ENCODE measurements around the gene KLK8.

KLK8 gene

DNA sequence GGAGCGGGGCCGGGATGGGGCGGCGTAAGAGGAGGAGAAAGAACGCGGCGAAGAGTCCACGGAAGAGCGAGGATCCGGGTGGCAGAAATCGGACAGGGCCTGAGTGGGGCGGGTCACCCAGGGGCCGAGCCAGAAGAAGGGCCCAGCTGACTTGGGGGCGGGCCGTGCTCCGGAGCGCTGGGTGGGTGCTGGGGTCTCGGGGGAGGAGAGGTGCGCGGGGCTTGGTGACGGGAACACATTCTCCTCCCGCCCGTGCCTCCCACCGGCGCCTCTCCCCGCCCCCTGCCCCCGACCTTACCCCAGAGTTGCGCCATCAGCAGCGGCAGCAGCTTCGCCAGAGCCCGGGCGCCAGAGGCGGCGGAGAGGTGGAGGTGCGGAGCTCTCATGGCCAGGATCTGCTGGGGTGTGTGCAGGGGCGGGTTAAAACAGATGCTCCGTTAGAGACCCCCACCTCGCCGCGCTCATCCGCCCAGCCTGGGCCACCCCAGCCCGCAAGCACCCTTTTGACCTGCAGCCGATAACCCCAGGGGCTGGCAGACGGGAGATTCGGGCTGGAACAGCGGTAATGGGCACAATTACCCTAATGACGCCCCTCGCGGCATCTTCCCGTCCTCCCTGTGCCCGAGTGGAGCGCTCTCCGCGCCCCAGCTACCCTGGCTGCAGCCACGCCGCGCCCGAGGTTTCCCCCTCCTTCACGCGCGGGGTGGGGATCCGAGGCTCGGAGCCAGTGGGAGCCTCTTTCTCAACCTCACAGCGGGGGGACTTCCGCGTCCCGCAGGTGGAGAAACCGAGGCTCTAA, 17.5 kb upstream of the KLK8 start:
- TF ChIP-seq, protein P1, sequence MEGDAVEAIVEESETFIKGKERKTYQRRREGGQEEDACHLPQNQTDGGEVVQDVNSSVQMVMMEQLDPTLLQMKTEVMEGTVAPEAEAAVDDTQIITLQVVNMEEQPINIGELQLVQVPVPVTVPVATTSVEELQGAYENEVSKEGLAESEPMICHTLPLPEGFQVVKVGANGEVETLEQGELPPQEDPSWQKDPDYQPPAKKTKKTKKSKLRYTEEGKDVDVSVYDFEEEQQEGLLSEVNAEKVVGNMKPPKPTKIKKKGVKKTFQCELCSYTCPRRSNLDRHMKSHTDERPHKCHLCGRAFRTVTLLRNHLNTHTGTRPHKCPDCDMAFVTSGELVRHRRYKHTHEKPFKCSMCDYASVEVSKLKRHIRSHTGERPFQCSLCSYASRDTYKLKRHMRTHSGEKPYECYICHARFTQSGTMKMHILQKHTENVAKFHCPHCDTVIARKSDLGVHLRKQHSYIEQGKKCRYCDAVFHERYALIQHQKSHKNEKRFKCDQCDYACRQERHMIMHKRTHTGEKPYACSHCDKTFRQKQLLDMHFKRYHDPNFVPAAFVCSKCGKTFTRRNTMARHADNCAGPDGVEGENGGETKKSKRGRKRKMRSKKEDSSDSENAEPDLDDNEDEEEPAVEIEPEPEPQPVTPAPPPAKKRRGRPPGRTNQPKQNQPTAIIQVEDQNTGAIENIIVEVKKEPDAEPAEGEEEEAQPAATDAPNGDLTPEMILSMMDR (IDR thresholded peaks at IDR 0.05): no peak
- H3K9me3 ChIP-seq: no peaks in the 10 kb centered on the region
- H3K36me3 ChIP-seq: no peaks in the 10 kb centered on the region
- H3K27me3 ChIP-seq: peaks cover 100% of the 10 kb centered on the region
- no peak overlapping the region for H3K27ac ChIP-seq
- H3K4me3 ChIP-seq (ENCODE audit: low read depth in 1 of 2, low read length in 1 of 2): peak overlapping the region in 1 of 2 experiments; percentile 53
- peaks cover 0 to 10% of the 10 kb centered on the region in 2 experiments for H3K4me1 ChIP-seq (ENCODE audit: control insufficient read depth in 1 of 2, insufficient read depth in 1 of 2, low read depth in 1 of 2, low read length in 1 of 2)

DNA sequence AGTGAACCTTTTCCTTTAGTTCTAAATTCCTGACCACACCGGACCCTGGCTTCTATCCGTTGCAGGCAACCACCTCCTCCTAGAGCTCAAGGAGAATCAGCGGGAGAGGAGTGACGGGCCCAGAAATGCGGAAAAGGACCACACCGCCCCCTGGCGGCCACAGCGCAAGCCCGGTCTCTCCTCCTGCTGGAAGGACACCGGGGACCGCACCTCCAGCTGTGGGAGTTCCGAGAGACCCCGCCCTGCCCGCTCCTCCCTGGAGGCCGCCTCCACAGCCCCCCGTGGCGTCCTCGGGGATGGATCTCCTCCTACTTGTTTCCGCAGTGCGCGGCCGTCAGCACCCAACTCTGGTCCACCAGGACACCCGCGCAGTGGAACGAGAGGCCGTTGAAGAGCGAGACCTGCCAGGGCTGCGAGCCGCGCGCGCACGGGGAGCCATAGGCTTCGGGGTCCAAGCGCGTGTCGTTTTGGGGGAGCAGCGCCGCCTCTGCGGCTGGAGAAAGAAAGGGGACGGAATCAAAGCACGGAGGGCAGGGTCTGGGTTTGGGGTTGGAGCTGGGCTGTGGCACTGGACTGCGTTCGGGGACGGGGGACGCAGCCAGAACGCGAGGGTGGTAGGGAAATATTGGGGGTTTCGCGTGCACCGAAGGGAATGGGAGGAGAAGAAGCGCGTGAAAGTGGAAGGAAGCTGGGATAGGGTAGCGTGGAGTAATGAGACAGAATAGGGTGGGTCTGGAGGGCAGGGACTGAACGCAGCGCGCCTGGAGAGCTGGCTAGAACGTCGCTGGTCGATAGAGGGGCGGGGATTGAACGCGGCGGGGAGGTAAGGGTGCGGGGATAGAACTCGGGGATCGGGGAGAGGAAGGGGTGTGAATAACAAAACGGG, 15.6 kb upstream of the KLK8 start:
- peaks cover 0 to 10% of the 10 kb centered on the region in 2 experiments for H3K4me1 ChIP-seq (ENCODE audit: control insufficient read depth in 1 of 2, insufficient read depth in 1 of 2, low read depth in 1 of 2, low read length in 1 of 2)
- H3K9me3 ChIP-seq: no peaks in the 10 kb centered on the region
- H3K27ac ChIP-seq: no peak overlapping the region
- H3K27me3 ChIP-seq: peaks cover 83% of the 10 kb centered on the region
- H3K36me3 ChIP-seq: no peaks in the 10 kb centered on the region
- TF ChIP-seq, protein P1 (IDR thresholded peaks at IDR 0.05): peak; percentile 35
- no peak overlapping the region for H3K4me3 ChIP-seq (ENCODE audit: low read depth in 1 of 2, low read length in 1 of 2)

DNA sequence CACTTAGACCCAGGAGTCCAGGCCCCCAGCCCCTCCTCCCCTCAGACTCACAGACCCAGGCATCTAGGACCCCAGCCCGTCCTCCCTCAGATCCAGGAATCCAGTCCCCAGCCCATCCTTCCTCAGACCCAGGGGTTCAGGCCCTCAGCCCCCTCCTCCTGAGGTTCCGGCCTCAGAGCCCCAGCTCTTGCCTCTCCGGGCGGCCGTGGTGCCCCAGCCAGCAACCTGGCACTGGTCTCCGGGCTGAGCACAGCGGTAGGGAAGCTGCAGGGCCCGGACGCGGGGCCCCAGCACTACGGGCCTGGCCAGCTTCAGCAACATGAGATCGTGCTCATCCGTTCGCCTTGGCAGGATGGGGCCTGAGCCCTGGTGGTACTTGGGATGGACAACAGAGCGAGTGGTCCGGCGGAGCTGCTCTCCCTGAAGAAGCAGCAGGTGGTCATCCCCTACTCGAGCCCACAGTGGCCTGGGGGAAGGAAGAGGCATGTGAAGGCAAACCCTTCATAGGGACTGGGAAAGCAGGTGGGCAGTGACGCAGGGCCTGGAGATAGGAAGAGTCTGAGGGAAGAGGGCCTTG, 14.4 kb upstream of the KLK8 start:
- no peaks in the 10 kb centered on the region for H3K36me3 ChIP-seq
- H3K27ac ChIP-seq: no peak overlapping the region
- no peak overlapping the region for H3K4me3 ChIP-seq (ENCODE audit: low read depth in 1 of 2, low read length in 1 of 2)
- TF ChIP-seq, protein P1 (IDR thresholded peaks at IDR 0.05): no peak
- H3K4me1 ChIP-seq (ENCODE audit: control insufficient read depth in 1 of 2, insufficient read depth in 1 of 2, low read depth in 1 of 2, low read length in 1 of 2): peaks cover 0 to 10% of the 10 kb centered on the region in 2 experiments
- peaks cover 72% of the 10 kb centered on the region for H3K27me3 ChIP-seq
- H3K9me3 ChIP-seq: no peaks in the 10 kb centered on the region

DNA sequence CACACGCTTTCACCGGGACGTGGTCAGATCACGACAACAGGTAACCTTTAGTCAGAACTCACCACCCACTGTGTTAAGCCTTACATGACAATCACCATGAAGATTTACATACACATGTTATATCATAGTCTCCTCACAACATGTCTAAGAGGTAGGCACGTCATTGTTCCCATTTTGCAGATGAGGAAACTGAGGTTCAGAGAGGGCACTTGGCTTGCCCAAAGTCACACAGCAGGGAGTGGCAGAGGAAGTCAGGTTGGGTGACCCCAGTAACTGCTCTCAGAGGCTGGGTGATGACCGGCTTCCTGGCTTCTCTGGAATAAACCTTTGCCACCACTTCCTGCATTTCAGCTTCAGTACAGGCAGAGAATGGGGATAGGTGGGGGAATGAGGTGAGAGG, 12.8 kb upstream of the KLK8 start:
- Histone ChIP-seq H3K9me3 (no peaks in the 10 kb centered on the region), H3K4me3 (ENCODE audit: low read depth in 1 of 2, low read length in 1 of 2) (no peak overlapping the region), H3K27ac (no peak overlapping the region), H3K4me1 (ENCODE audit: control insufficient read depth in 1 of 2, insufficient read depth in 1 of 2, low read depth in 1 of 2, low read length in 1 of 2) (peaks cover 0 to 9% of the 10 kb centered on the region in 2 experiments), H3K36me3 (no peaks in the 10 kb centered on the region), H3K27me3 (peaks cover 72% of the 10 kb centered on the region)
- TF ChIP-seq, protein P1 (IDR thresholded peaks at IDR 0.05): no peak

DNA sequence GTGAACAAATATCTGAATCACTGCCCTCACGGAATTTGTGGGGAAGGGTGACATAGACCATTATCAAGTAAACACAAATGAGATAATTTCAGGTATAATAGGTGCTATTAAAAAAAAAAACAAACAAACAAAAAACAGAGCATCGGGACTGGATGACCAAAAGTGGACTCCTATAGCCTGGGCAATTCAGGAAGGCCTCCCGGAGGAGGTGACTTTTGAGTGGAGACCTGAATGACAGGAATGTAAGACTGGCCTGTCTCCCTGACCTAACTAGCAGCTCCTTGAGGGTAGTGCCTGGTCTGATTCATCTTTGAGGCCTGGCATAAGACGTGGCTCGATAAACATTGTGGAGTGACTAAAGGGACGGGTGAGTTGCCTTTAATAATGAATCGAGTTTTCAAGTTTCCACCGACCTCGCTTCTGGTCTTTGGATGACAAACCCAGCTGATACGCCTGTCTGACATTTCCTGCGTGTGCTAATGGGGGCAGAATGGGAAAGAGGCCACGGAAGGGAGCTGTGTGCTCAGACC, 11.3 kb upstream of the KLK8 start:
- H3K27me3 ChIP-seq: peaks cover 58% of the 10 kb centered on the region

More for the DNA sequence above, 11.3 kb upstream of the KLK8 start:
- Histone ChIP-seq H3K9me3 (no peaks in the 10 kb centered on the region), H3K4me3 (ENCODE audit: low read depth in 1 of 2, low read length in 1 of 2) (no peak overlapping the region), H3K27ac (no peak overlapping the region), H3K36me3 (no peaks in the 10 kb centered on the region), H3K4me1 (ENCODE audit: control insufficient read depth in 1 of 2, insufficient read depth in 1 of 2, low read depth in 1 of 2, low read length in 1 of 2) (no peaks in the 10 kb centered on the region)
- TF ChIP-seq, protein P1 (IDR thresholded peaks at IDR 0.05): no peak

Data from neutrophil (primary cell).